ENCODE results near the gene ARHGAP30. TPM values are rescaled to one million over a fixed set of nuclear protein-coding genes. Genes with fewer than 3 reads are reported as not detected.

ARHGAP30 gene
- total RNA-seq, 1 experiment from 2014 or later, result 0.10 TPM

GRCh38 chr1:161092621-161093028 lies 22.9 kb upstream of the ARHGAP30 start:
- in situ Hi-C loops (cut with HindIII; ENCODE audit: low sequenced_read_pairs), result no loop called here
- DNase-seq (ENCODE audit: low spot score), result no peak

GRCh38 chr1:161091796-161092507 lies 22.3 kb upstream of the ARHGAP30 start:
- in situ Hi-C loops (cut with HindIII; ENCODE audit: low sequenced_read_pairs), result no loop called here
- DNase-seq (ENCODE audit: low spot score), result no peak

- no peak for DNase-seq (ENCODE audit: low spot score)
- in situ Hi-C loops (cut with HindIII; ENCODE audit: low sequenced_read_pairs), result no loop called here
Measured at GRCh38 chr1:161091093-161091492, 21.4 kb upstream of the ARHGAP30 start.

- in situ Hi-C loops (cut with HindIII; ENCODE audit: low sequenced_read_pairs), result no loop called here
- no peak for DNase-seq (ENCODE audit: low spot score)
Measured at GRCh38 chr1:161090617-161091016, 20.9 kb upstream of the ARHGAP30 start.

- in situ Hi-C loops (cut with HindIII; ENCODE audit: low sequenced_read_pairs), result no loop called here
- no peak for DNase-seq (ENCODE audit: low spot score)
Measured at GRCh38 chr1:161089938-161090337, 20.2 kb upstream of the ARHGAP30 start.

- DNase-seq (ENCODE audit: low spot score), result no peak
- in situ Hi-C loops (cut with HindIII; ENCODE audit: low sequenced_read_pairs), result no loop called here
Measured at GRCh38 chr1:161089251-161089924, 19.7 kb upstream of the ARHGAP30 start, which contains the start of gene NECTIN4. TSS of gene NECTIN4 (minus strand) at chr1:161089558. CDS start at chr1:161089296, 262 bp downstream.

GRCh38 chr1:161088587-161089110 lies 19.0 kb upstream of the ARHGAP30 start:
- in situ Hi-C loops (cut with HindIII; ENCODE audit: low sequenced_read_pairs), result no loop called here
- no peak for DNase-seq (ENCODE audit: low spot score)

- no peak for DNase-seq (ENCODE audit: low spot score)
Measured at GRCh38 chr1:161086457-161086856, 16.8 kb upstream of the ARHGAP30 start.

GRCh38 chr1:161085165-161085564 lies 15.5 kb upstream of the ARHGAP30 start:
- in situ Hi-C loops (cut with HindIII; ENCODE audit: low sequenced_read_pairs), result no loop called here
- no peak for DNase-seq (ENCODE audit: low spot score)

More at GRCh38 chr1:161086457-161086856, 16.8 kb upstream of the ARHGAP30 start:
- in situ Hi-C loops (cut with HindIII; ENCODE audit: low sequenced_read_pairs), result no loop called here

GRCh38 chr1:161084597-161084988 lies 14.9 kb upstream of the ARHGAP30 start:
- in situ Hi-C loops (cut with HindIII; ENCODE audit: low sequenced_read_pairs), result no loop called here
- no peak for DNase-seq (ENCODE audit: low spot score)

- in situ Hi-C loops (cut with HindIII; ENCODE audit: low sequenced_read_pairs), result no loop called here
- no peak for DNase-seq (ENCODE audit: low spot score)
Measured at GRCh38 chr1:161083748-161084596, 14.3 kb upstream of the ARHGAP30 start.

- in situ Hi-C loops (cut with HindIII; ENCODE audit: low sequenced_read_pairs), result no loop called here
- DNase-seq (ENCODE audit: low spot score), result no peak
Measured at GRCh38 chr1:161082996-161083747, 13.5 kb upstream of the ARHGAP30 start.

- no peak for DNase-seq (ENCODE audit: low spot score)
- in situ Hi-C loops (cut with HindIII; ENCODE audit: low sequenced_read_pairs), result no loop called here
Measured at GRCh38 chr1:161082483-161082882, 12.8 kb upstream of the ARHGAP30 start.

- in situ Hi-C loops (cut with HindIII; ENCODE audit: low sequenced_read_pairs), result no loop called here
Measured at GRCh38 chr1:161081519-161081918, 11.8 kb upstream of the ARHGAP30 start.

GRCh38 chr1:161080441-161081405 lies 11.0 kb upstream of the ARHGAP30 start:
- no peak for DNase-seq (ENCODE audit: low spot score)

More at GRCh38 chr1:161081519-161081918, 11.8 kb upstream of the ARHGAP30 start:
- no peak for DNase-seq (ENCODE audit: low spot score)

GRCh38 chr1:161079436-161080110 lies 9.9 kb upstream of the ARHGAP30 start:
- DNase-seq (ENCODE audit: low spot score), result no peak
- in situ Hi-C loops (cut with HindIII; ENCODE audit: low sequenced_read_pairs), result no loop called here

More at GRCh38 chr1:161080441-161081405, 11.0 kb upstream of the ARHGAP30 start:
- in situ Hi-C loops (cut with HindIII; ENCODE audit: low sequenced_read_pairs), result no loop called here

- DNase-seq (ENCODE audit: low spot score), result no peak
- in situ Hi-C loops (cut with HindIII; ENCODE audit: low sequenced_read_pairs), result no loop called here
Measured at GRCh38 chr1:161077426-161077825, 7.7 kb upstream of the ARHGAP30 start.
